Measurements from ENCODE around the gene PCDHA1.

- TF ChIP-seq EP300 (IDR thresholded peaks at IDR 0.05; ENCODE audit: borderline replicate concordance) (no peak), TCF12 (IDR thresholded peaks at IDR 0.05; ENCODE audit: low read depth) (no peak), EGR1 (IDR thresholded peaks at IDR 0.05) (no peak), NFIC (IDR thresholded peaks at IDR 0.05) (no peak), CEBPB (IDR thresholded peaks at IDR 0.05) (no peak), TEAD4 (IDR thresholded peaks at IDR 0.05) (no peak), CREB1 (IDR thresholded peaks at IDR 0.05; ENCODE audit: low read depth) (no peak), MAX (IDR thresholded peaks at IDR 0.05) (no peak), ZBTB7A (IDR thresholded peaks at IDR 0.05; ENCODE audit: low read depth) (no peak)
Observed at GRCh38 chr5:140877262-140877581, 91.3 kb downstream of the PCDHA1 start.
